ENCODE measurements around the gene ALK.

ALK gene

GRCh38 chr2:29806461-29806860, 114.9 kb downstream of the ALK start:
- no peak for DNase-seq
- Histone ChIP-seq H3K9me3 (ENCODE audit: control insufficient read depth, low read length) (no peaks in the 10 kb centered on the region), H3K4me3 (ENCODE audit: insufficient read depth, low read depth, low read length, poor library complexity, severe bottlenecking) (no peak overlapping the region), H3K27ac (ENCODE audit: insufficient read depth, low read length, poor library complexity, severe bottlenecking) (no peak overlapping the region), H3K27me3 (replicated peaks; ENCODE audit: control insufficient read depth, insufficient read depth, low read length, poor library complexity, severe bottlenecking) (no peaks in the 10 kb centered on the region), H3K4me1 (ENCODE audit: control insufficient read depth, insufficient read depth, low read length, poor library complexity, severe bottlenecking) (no peaks in the 10 kb centered on the region), H3K36me3 (ENCODE audit: control insufficient read depth, insufficient read depth, low read length) (no peaks in the 10 kb centered on the region)

- Histone ChIP-seq H3K9me3 (ENCODE audit: control insufficient read depth, low read length) (no peaks in the 10 kb centered on the region), H3K27me3 (replicated peaks; ENCODE audit: control insufficient read depth, insufficient read depth, low read length, poor library complexity, severe bottlenecking) (no peaks in the 10 kb centered on the region), H3K4me3 (ENCODE audit: insufficient read depth, low read depth, low read length, poor library complexity, severe bottlenecking) (no peak overlapping the region), H3K27ac (ENCODE audit: insufficient read depth, low read length, poor library complexity, severe bottlenecking) (no peak overlapping the region), H3K4me1 (ENCODE audit: control insufficient read depth, insufficient read depth, low read length, poor library complexity, severe bottlenecking) (no peaks in the 10 kb centered on the region), H3K36me3 (ENCODE audit: control insufficient read depth, insufficient read depth, low read length) (no peaks in the 10 kb centered on the region)
- DNase-seq = no peak
Measured at GRCh38 chr2:29804671-29805070, 116.7 kb downstream of the ALK start.

GRCh38 chr2:29803537-29803936, 117.8 kb downstream of the ALK start:
- Histone ChIP-seq H3K27ac (ENCODE audit: insufficient read depth, low read length, poor library complexity, severe bottlenecking) (no peak overlapping the region), H3K4me1 (ENCODE audit: control insufficient read depth, insufficient read depth, low read length, poor library complexity, severe bottlenecking) (no peaks in the 10 kb centered on the region), H3K9me3 (ENCODE audit: control insufficient read depth, low read length) (no peaks in the 10 kb centered on the region), H3K36me3 (ENCODE audit: control insufficient read depth, insufficient read depth, low read length) (no peaks in the 10 kb centered on the region), H3K27me3 (replicated peaks; ENCODE audit: control insufficient read depth, insufficient read depth, low read length, poor library complexity, severe bottlenecking) (no peaks in the 10 kb centered on the region), H3K4me3 (ENCODE audit: insufficient read depth, low read depth, low read length, poor library complexity, severe bottlenecking) (no peak overlapping the region)
- no peak for DNase-seq

- Histone ChIP-seq H3K27me3 (replicated peaks; ENCODE audit: control insufficient read depth, insufficient read depth, low read length, poor library complexity, severe bottlenecking) (peaks cover 4% of the 10 kb centered on the region), H3K9me3 (ENCODE audit: control insufficient read depth, low read length) (no peaks in the 10 kb centered on the region), H3K27ac (ENCODE audit: insufficient read depth, low read length, poor library complexity, severe bottlenecking) (no peak overlapping the region), H3K4me3 (ENCODE audit: insufficient read depth, low read depth, low read length, poor library complexity, severe bottlenecking) (no peak overlapping the region), H3K4me1 (ENCODE audit: control insufficient read depth, insufficient read depth, low read length, poor library complexity, severe bottlenecking) (no peaks in the 10 kb centered on the region), H3K36me3 (ENCODE audit: control insufficient read depth, insufficient read depth, low read length) (no peaks in the 10 kb centered on the region)
- no peak for DNase-seq
Measured at GRCh38 chr2:29802986-29803385, 118.4 kb downstream of the ALK start.

GRCh38 chr2:29799628-29800027, 121.8 kb downstream of the ALK start:
- no peaks in the 10 kb centered on the region for H3K4me1 ChIP-seq (ENCODE audit: control insufficient read depth, insufficient read depth, low read length, poor library complexity, severe bottlenecking)
- H3K36me3 ChIP-seq (ENCODE audit: control insufficient read depth, insufficient read depth, low read length) = no peaks in the 10 kb centered on the region
- H3K27ac ChIP-seq (ENCODE audit: insufficient read depth, low read length, poor library complexity, severe bottlenecking) = no peak overlapping the region
- peaks cover 4% of the 10 kb centered on the region for H3K27me3 ChIP-seq (replicated peaks; ENCODE audit: control insufficient read depth, insufficient read depth, low read length, poor library complexity, severe bottlenecking)
- no peaks in the 10 kb centered on the region for H3K9me3 ChIP-seq (ENCODE audit: control insufficient read depth, low read length)
- H3K4me3 ChIP-seq (ENCODE audit: insufficient read depth, low read depth, low read length, poor library complexity, severe bottlenecking) = no peak overlapping the region
- no peak for DNase-seq

GRCh38 chr2:29797916-29798315, 123.5 kb downstream of the ALK start:
- peaks cover 4% of the 10 kb centered on the region for H3K27me3 ChIP-seq (replicated peaks; ENCODE audit: control insufficient read depth, insufficient read depth, low read length, poor library complexity, severe bottlenecking)
- H3K4me3 ChIP-seq (ENCODE audit: insufficient read depth, low read depth, low read length, poor library complexity, severe bottlenecking) = no peak overlapping the region
- H3K36me3 ChIP-seq (ENCODE audit: control insufficient read depth, insufficient read depth, low read length) = no peaks in the 10 kb centered on the region
- H3K27ac ChIP-seq (ENCODE audit: insufficient read depth, low read length, poor library complexity, severe bottlenecking) = no peak overlapping the region
- no peaks in the 10 kb centered on the region for H3K9me3 ChIP-seq (ENCODE audit: control insufficient read depth, low read length)
- DNase-seq = no peak
- H3K4me1 ChIP-seq (ENCODE audit: control insufficient read depth, insufficient read depth, low read length, poor library complexity, severe bottlenecking) = no peaks in the 10 kb centered on the region

GRCh38 chr2:29796446-29796845, 124.9 kb downstream of the ALK start:
- no peak overlapping the region for H3K27ac ChIP-seq (ENCODE audit: insufficient read depth, low read length, poor library complexity, severe bottlenecking)
- no peaks in the 10 kb centered on the region for H3K4me1 ChIP-seq (ENCODE audit: control insufficient read depth, insufficient read depth, low read length, poor library complexity, severe bottlenecking)
- H3K9me3 ChIP-seq (ENCODE audit: control insufficient read depth, low read length) = no peaks in the 10 kb centered on the region
- H3K36me3 ChIP-seq (ENCODE audit: control insufficient read depth, insufficient read depth, low read length) = no peaks in the 10 kb centered on the region
- H3K27me3 ChIP-seq (replicated peaks; ENCODE audit: control insufficient read depth, insufficient read depth, low read length, poor library complexity, severe bottlenecking) = peaks cover 4% of the 10 kb centered on the region
- DNase-seq = no peak
- no peak overlapping the region for H3K4me3 ChIP-seq (ENCODE audit: insufficient read depth, low read depth, low read length, poor library complexity, severe bottlenecking)

- Histone ChIP-seq H3K27ac (ENCODE audit: insufficient read depth, low read length, poor library complexity, severe bottlenecking) (no peak overlapping the region), H3K9me3 (ENCODE audit: control insufficient read depth, low read length) (no peaks in the 10 kb centered on the region), H3K36me3 (ENCODE audit: control insufficient read depth, insufficient read depth, low read length) (no peaks in the 10 kb centered on the region), H3K4me1 (ENCODE audit: control insufficient read depth, insufficient read depth, low read length, poor library complexity, severe bottlenecking) (no peaks in the 10 kb centered on the region), H3K27me3 (replicated peaks; ENCODE audit: control insufficient read depth, insufficient read depth, low read length, poor library complexity, severe bottlenecking) (no peaks in the 10 kb centered on the region), H3K4me3 (ENCODE audit: insufficient read depth, low read depth, low read length, poor library complexity, severe bottlenecking) (no peak overlapping the region)
- no peak for DNase-seq
Measured at GRCh38 chr2:29789911-29790485, 131.4 kb downstream of the ALK start.

GRCh38 chr2:29787473-29788465, 133.6 kb downstream of the ALK start:
- H3K27me3 ChIP-seq (replicated peaks; ENCODE audit: control insufficient read depth, insufficient read depth, low read length, poor library complexity, severe bottlenecking) = no peaks in the 10 kb centered on the region
- H3K9me3 ChIP-seq (ENCODE audit: control insufficient read depth, low read length) = no peaks in the 10 kb centered on the region
- no peaks in the 10 kb centered on the region for H3K4me1 ChIP-seq (ENCODE audit: control insufficient read depth, insufficient read depth, low read length, poor library complexity, severe bottlenecking)
- DNase-seq = no peak
- no peak overlapping the region for H3K27ac ChIP-seq (ENCODE audit: insufficient read depth, low read length, poor library complexity, severe bottlenecking)
- no peaks in the 10 kb centered on the region for H3K36me3 ChIP-seq (ENCODE audit: control insufficient read depth, insufficient read depth, low read length)
- no peak overlapping the region for H3K4me3 ChIP-seq (ENCODE audit: insufficient read depth, low read depth, low read length, poor library complexity, severe bottlenecking)

GRCh38 chr2:29786361-29786760, 135.0 kb downstream of the ALK start:
- DNase-seq = no peak
- Histone ChIP-seq H3K27ac (ENCODE audit: insufficient read depth, low read length, poor library complexity, severe bottlenecking) (no peak overlapping the region), H3K36me3 (ENCODE audit: control insufficient read depth, insufficient read depth, low read length) (no peaks in the 10 kb centered on the region), H3K4me1 (ENCODE audit: control insufficient read depth, insufficient read depth, low read length, poor library complexity, severe bottlenecking) (no peaks in the 10 kb centered on the region), H3K4me3 (ENCODE audit: insufficient read depth, low read depth, low read length, poor library complexity, severe bottlenecking) (no peak overlapping the region), H3K9me3 (ENCODE audit: control insufficient read depth, low read length) (no peaks in the 10 kb centered on the region), H3K27me3 (replicated peaks; ENCODE audit: control insufficient read depth, insufficient read depth, low read length, poor library complexity, severe bottlenecking) (no peaks in the 10 kb centered on the region)

All from effector memory CD4-positive, alpha-beta T cell (primary cell).